Upper lobe of right lung (tissue), 1 donor: ENCODE measurements around the gene DNMBP. TPM values are rescaled to one million over a fixed set of nuclear protein-coding genes. Genes with fewer than 3 reads are reported as not detected.

Source experiments
- ATAC-seq: fragments of 200-7000 bp; cut with Tn5 transposase; one replicate; pipeline ENCODE4 v1.9.1; 2020; ENCODE audit warnings: mild to moderate bottlenecking, moderate library complexity
- DNase-seq: peaks from one replicate; pipeline ENCODE4 v3.0.0-alpha.2; 2020
- H3K27ac ChIP-seq: fragments of 200-600 bp; one replicate; pipeline ENCODE4 v1.8.0; 2022
- H3K27me3 ChIP-seq: fragments of 200-600 bp; one replicate; pipeline ENCODE4 v1.8.0; 2022; ENCODE audit warnings: mild to moderate bottlenecking
- H3K36me3 ChIP-seq: fragments of 200-600 bp; one replicate; pipeline ENCODE4 v1.8.0; 2022
- H3K4me1 ChIP-seq: fragments of 200-600 bp; one replicate; pipeline ENCODE4 v1.8.0; 2022
- H3K4me3 ChIP-seq: fragments of 200-600 bp; one replicate; pipeline ENCODE4 v1.8.0; 2022; ENCODE audit warnings: mild to moderate bottlenecking
- H3K9me3 ChIP-seq: fragments of 200-600 bp; one replicate; pipeline ENCODE4 v1.8.0; 2022
- intact Hi-C: fragments of 100-400 bp; cut with DNase I; formaldehyde crosslinking; loops from one replicate; pipeline ENCODE4 v1.11.0; 2022
- total RNA-seq: library from RNA; stranded (reverse); fragmentation: NEBNext Ultra II Directional; extraction: Animal tissue kit (Norgen Biotek cat#: 25700); gene quantifications from one replicate; pipeline ENCODE4 v1.2.1, GENCODE V29; 2021
- TF ChIP-seq, protein P1 (sequence below): fragments of 200-600 bp; IDR thresholded peaks from one replicate; pipeline ENCODE4 v1.8.0; 2022; ENCODE audit warnings: antibody characterized with exemption
- donor health status: DM: no; HTN: yes; CAD: no; lungs with severe emphysema.

DNMBP gene
- total RNA-seq, 1 donor from 2014 or later, result 12.5 TPM

- intact Hi-C loops, result no loop called here
- DNase-seq, result no peak
Measured at GRCh38 chr10:99930731-99931550, 78.8 kb downstream of the DNMBP start.

GRCh38 chr10:99929360-99929759 lies 80.4 kb downstream of the DNMBP start:
- Histone ChIP-seq H3K36me3 (no peaks in the 10 kb centered on the region), H3K4me1 (peaks cover 36% of the 10 kb centered on the region), H3K9me3 (no peaks in the 10 kb centered on the region), H3K27ac (peak overlapping the region; percentile 17), H3K27me3 (no peaks in the 10 kb centered on the region), H3K4me3 (peak overlapping the region; percentile 41)
- no peak for DNase-seq
- TF ChIP-seq, protein P1, sequence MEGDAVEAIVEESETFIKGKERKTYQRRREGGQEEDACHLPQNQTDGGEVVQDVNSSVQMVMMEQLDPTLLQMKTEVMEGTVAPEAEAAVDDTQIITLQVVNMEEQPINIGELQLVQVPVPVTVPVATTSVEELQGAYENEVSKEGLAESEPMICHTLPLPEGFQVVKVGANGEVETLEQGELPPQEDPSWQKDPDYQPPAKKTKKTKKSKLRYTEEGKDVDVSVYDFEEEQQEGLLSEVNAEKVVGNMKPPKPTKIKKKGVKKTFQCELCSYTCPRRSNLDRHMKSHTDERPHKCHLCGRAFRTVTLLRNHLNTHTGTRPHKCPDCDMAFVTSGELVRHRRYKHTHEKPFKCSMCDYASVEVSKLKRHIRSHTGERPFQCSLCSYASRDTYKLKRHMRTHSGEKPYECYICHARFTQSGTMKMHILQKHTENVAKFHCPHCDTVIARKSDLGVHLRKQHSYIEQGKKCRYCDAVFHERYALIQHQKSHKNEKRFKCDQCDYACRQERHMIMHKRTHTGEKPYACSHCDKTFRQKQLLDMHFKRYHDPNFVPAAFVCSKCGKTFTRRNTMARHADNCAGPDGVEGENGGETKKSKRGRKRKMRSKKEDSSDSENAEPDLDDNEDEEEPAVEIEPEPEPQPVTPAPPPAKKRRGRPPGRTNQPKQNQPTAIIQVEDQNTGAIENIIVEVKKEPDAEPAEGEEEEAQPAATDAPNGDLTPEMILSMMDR, result no peak
- peak; percentile 34 for ATAC-seq
- intact Hi-C loops, result no loop called here

More at GRCh38 chr10:99930731-99931550, 78.8 kb downstream of the DNMBP start:
- Histone ChIP-seq H3K9me3 (no peaks in the 10 kb centered on the region), H3K36me3 (no peaks in the 10 kb centered on the region), H3K27ac (peak overlapping the region; percentile 27), H3K4me3 (peak overlapping the region; percentile 41), H3K27me3 (no peaks in the 10 kb centered on the region), H3K4me1 (peaks cover 36% of the 10 kb centered on the region)
- peak; percentile 85 for ATAC-seq
- TF ChIP-seq, protein P1, result no peak

- ATAC-seq (peak; percentile 62), DNase-seq (no peak)
- Histone ChIP-seq H3K4me1 (peaks cover 36% of the 10 kb centered on the region), H3K27ac (peak overlapping the region; percentile 70), H3K27me3 (no peaks in the 10 kb centered on the region), H3K4me3 (peak overlapping the region; percentile 41), H3K9me3 (no peaks in the 10 kb centered on the region), H3K36me3 (no peaks in the 10 kb centered on the region)
- TF ChIP-seq, protein P1, result no peak
- intact Hi-C loops, result no loop called here
Measured at GRCh38 chr10:99927721-99928280, 81.9 kb downstream of the DNMBP start.

DNA sequence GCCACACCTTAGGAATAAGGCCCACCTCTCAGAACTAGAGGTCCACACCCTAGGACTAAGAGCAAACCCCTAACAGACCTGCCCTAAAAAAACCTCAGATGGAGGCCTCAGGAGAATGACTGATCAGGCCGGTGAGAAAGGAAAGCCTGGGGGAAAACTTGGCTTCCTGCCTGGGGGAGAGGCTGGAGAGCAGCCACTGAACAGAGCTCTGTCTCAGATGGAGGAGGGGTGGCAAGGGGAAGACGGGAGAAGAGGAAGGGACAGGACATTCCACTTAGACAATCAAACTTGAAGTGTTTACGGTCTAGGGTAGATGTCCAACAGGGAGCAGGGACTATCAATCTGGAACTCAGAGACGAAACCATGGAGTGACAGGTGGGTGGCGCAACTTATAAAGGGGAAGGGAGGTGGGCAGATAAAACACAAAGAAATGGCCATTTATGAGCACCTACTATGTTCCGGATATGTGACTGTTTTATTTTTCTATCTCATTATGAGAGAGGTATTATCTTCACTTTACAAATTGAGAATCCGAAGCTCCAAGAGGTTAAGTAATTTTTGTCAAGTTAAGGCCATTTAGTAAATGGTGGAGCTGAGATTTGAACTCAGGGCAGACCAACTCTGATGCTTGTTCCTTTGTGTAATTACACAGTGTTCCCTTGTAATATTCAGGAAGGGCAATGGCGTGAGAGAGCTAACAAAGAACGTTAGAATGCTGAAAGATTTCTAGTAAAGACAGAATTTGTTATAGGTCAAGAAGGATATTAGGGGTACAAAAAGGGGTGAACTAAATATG lies 82.6 kb downstream of the DNMBP start:
- H3K27me3 ChIP-seq, result no peaks in the 10 kb centered on the region
- H3K9me3 ChIP-seq, result no peaks in the 10 kb centered on the region
- peak overlapping the region; percentile 70 for H3K27ac ChIP-seq
- peak overlapping the region; percentile 41 for H3K4me3 ChIP-seq
- TF ChIP-seq, protein P1, result no peak
- no peaks in the 10 kb centered on the region for H3K36me3 ChIP-seq
- peak; percentile 24 for ATAC-seq
- intact Hi-C loops, result no loop called here
- peaks cover 34% of the 10 kb centered on the region for H3K4me1 ChIP-seq
- DNase-seq, result no peak

DNA sequence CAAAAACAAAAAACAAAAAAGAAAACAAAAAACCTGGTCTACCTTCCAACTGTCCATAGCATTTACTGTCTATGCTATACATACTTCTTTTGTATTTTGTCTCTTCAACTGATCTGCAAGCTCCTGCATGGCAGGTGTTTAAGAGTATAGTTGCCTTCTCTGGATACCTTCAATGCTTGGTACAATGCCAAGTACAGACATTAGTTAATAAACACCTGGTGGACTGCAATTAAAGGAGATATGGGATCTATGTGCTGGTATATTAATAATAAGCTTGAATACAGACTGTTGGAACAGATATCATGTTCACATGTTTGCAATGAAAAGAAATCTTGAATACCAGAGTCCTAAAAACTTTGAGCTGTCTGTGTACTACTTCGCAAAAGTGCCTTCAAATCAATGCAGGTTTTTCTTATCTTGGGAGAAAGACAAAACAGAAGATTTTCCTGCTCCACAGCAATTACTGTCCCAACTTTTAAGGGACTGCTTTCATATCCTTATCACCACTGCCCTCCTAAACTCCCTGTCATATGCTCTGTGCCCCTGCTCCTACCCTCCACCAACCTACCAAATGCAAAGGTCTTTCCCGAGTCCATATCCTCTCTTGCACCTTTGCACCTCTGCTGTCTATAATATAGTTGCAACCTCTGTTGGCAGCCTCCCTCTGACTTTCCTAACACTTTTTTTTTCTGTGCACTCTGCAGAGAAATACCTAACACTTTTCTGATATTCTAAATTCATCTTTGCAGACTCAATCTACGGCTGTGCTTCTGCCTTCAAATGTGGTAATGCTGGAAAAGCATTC lies 85.1 kb downstream of the DNMBP start:
- TF ChIP-seq, protein P1, result no peak
- Histone ChIP-seq H3K4me1 (peaks cover 23% of the 10 kb centered on the region), H3K27ac (no peak overlapping the region), H3K36me3 (no peaks in the 10 kb centered on the region), H3K9me3 (no peaks in the 10 kb centered on the region), H3K27me3 (no peaks in the 10 kb centered on the region), H3K4me3 (no peak overlapping the region)
- ATAC-seq (no peak), DNase-seq (no peak)
- intact Hi-C loops, result no loop called here
